GM21723 (cell line): ENCODE measurements around the gene IPCEF1.

Source experiments
- ATAC-seq: cut with Tn5 transposase; IDR thresholded peaks from one replicate; pipeline ENCODE4 v1.9.1; 2021; ENCODE audit warnings: mild to moderate bottlenecking, moderate library complexity; ENCODE audit not compliant: unreplicated experiment

The IPCEF1 gene

GRCh38 chr6:154373971-154374370 lies 17.4 kb upstream of the IPCEF1 start:
- ATAC-seq: no peak

GRCh38 chr6:154371281-154371680 lies 14.7 kb upstream of the IPCEF1 start:
- ATAC-seq: no peak

GRCh38 chr6:154370545-154370944 lies 13.9 kb upstream of the IPCEF1 start:
- peak; percentile 63 for ATAC-seq

GRCh38 chr6:154367839-154368695 lies 11.5 kb upstream of the IPCEF1 start:
- no peak for ATAC-seq

GRCh38 chr6:154367336-154367735 lies 10.7 kb upstream of the IPCEF1 start:
- no peak for ATAC-seq

GRCh38 chr6:154363821-154364220 lies 7.2 kb upstream of the IPCEF1 start:
- no peak for ATAC-seq

- ATAC-seq: no peak
Observed at GRCh38 chr6:154361476-154361875, 4.9 kb upstream of the IPCEF1 start.

- no peak for ATAC-seq
Observed at GRCh38 chr6:154360476-154360875, 3.9 kb upstream of the IPCEF1 start.

- no peak for ATAC-seq
Observed at GRCh38 chr6:154359679-154360078, 3.1 kb upstream of the IPCEF1 start.

GRCh38 chr6:154359161-154359574 lies 2.6 kb upstream of the IPCEF1 start:
- no peak for ATAC-seq

GRCh38 chr6:154358019-154358545 lies 1.5 kb upstream of the IPCEF1 start:
- no peak for ATAC-seq

GRCh38 chr6:154356113-154356512 lies 490 bp downstream of the IPCEF1 start:
- no peak for ATAC-seq

- ATAC-seq: no peak
Observed at GRCh38 chr6:154354265-154354777, 2.3 kb downstream of the IPCEF1 start.

GRCh38 chr6:154353626-154354025 lies 3.0 kb downstream of the IPCEF1 start:
- ATAC-seq: no peak

GRCh38 chr6:154352898-154353585 lies 3.6 kb downstream of the IPCEF1 start:
- peak; percentile 75 for ATAC-seq

GRCh38 chr6:154350293-154350692 lies 6.3 kb downstream of the IPCEF1 start:
- ATAC-seq: no peak

GRCh38 chr6:154347981-154348380 lies 8.6 kb downstream of the IPCEF1 start:
- ATAC-seq: no peak

- no peak for ATAC-seq
Observed at GRCh38 chr6:154345811-154346210, 10.8 kb downstream of the IPCEF1 start.

GRCh38 chr6:154343473-154344308 lies 12.9 kb downstream of the IPCEF1 start:
- ATAC-seq: no peak

- no peak for ATAC-seq
Observed at GRCh38 chr6:154341871-154342270, 14.7 kb downstream of the IPCEF1 start.

- no peak for ATAC-seq
Observed at GRCh38 chr6:154341336-154341735, 15.3 kb downstream of the IPCEF1 start.
